HepG2 (cell line): ENCODE measurements around the gene NAE1. TPM values are rescaled to one million over a fixed set of nuclear protein-coding genes. Genes with fewer than 3 reads are reported as not detected.

Source experiments
- ATAC-seq: fragments of 200-7000 bp; cut with Tn5 transposase; 3 replicates; pipeline ENCODE4 v1.9.1; 2020; ENCODE audit warnings: mild to moderate bottlenecking, moderate library complexity
- BruUV-seq: library from RNA; stranded (reverse); fragments of 400-500 nt; replicated peaks from 2 replicates; lab custom pipeline; 2021; lab: Mats Ljungman, UMichigan
- CTCF ChIA-PET: fragments of 300-600 bp; formaldehyde crosslinking; extraction: SDS; loops from one replicate; lab custom pipeline; 2021; ENCODE audit warnings: low total read pairs, inconsistent platforms, low intra/inter-chr PET ratio; lab: Yijun Ruan, JAX
- POLR2A ChIA-PET: fragments of 350-600 bp; sonication (Branson Sonifier 250); formaldehyde crosslinking; loops from one replicate; lab custom pipeline; 2020; ENCODE audit warnings: antibody characterized with exemption, inconsistent platforms; lab: Yijun Ruan, JAX
- DNase-seq: peaks from one replicate; pipeline ENCODE4 v3.0.0-alpha.2; 2015; ENCODE audit warnings: low spot score
- FAIRE-seq: peaks from 3 replicates; lab custom pipeline; 2011; peaks lifted over from hg19 to GRCh38; lab: Jason Lieb, UNC
- H2AFZ ChIP-seq: one replicate; pipeline ENCODE4 v1.6.1; 2011; ENCODE audit warnings: low read length, inconsistent platforms
- H3K27ac ChIP-seq: fragments of 300-600 bp; 3 replicates; pipeline ENCODE4 v1.8.0; 2011; ENCODE audit warnings: mixed run types, mild to moderate bottlenecking, mixed read lengths, low read length, inconsistent platforms; ENCODE audit not compliant: insufficient read depth; ENCODE audit errors: extremely low read length
- H3K27me3 ChIP-seq, 2 experiments: fragments of 200-600 bp in 1 of 2; 2 replicates in 1 of 2; 3 replicates in 1 of 2; pipeline versions ENCODE4 v1.6.0 to v1.8.0; 2011; ENCODE audit warnings: low read length in 2 of 2, mild to moderate bottlenecking in 2 of 2, moderate library complexity in 2 of 2, inconsistent platforms in 1 of 2; ENCODE audit not compliant: insufficient read depth in 2 of 2, control insufficient read depth in 1 of 2
- H3K36me3 ChIP-seq, 2 experiments: fragments of 200-600 bp in 1 of 2; replicated peaks in 1 of 2; 2 replicates in 1 of 2; 3 replicates in 1 of 2; pipeline versions ENCODE4 v1.5.1 to v1.8.0; 2011; ENCODE audit warnings: low read length in 2 of 2, inconsistent platforms in 1 of 2; ENCODE audit not compliant: insufficient read depth in 2 of 2, control insufficient read depth in 1 of 2
- H3K4me1 ChIP-seq: 2 replicates; pipeline ENCODE4 v1.5.1; 2012; ENCODE audit warnings: low read length, inconsistent platforms; ENCODE audit not compliant: insufficient read depth
- H3K4me2 ChIP-seq: 2 replicates; pipeline ENCODE4 v1.6.0; 2011; ENCODE audit warnings: low read depth, low read length, inconsistent platforms
- H3K4me3 ChIP-seq, 3 experiments: fragments of 200-600 bp in 1 of 3; sonication (generic), shearing (Covaris generic) in 1 of 3; replicated peaks in 1 of 3; 2 replicates each; pipeline ENCODE4 v1.5.1; 2011 to 2016; ENCODE audit warnings: low read length in 3 of 3, inconsistent platforms in 2 of 3, low read depth in 2 of 3, mild to moderate bottlenecking in 2 of 3, control low read depth in 1 of 3, mixed read lengths in 1 of 3; ENCODE audit not compliant: insufficient read depth in 1 of 3
- H3K79me2 ChIP-seq: one replicate; pipeline ENCODE4 v1.6.1; 2011; ENCODE audit warnings: low read length, inconsistent platforms; ENCODE audit not compliant: insufficient read depth
- H3K9ac ChIP-seq: 2 replicates; pipeline ENCODE4 v1.6.0; 2011; ENCODE audit warnings: mild to moderate bottlenecking, low read depth, low read length, inconsistent platforms; ENCODE audit not compliant: insufficient read depth
- H3K9me3 ChIP-seq: 2 replicates; pipeline ENCODE4 v1.5.1; 2012; ENCODE audit warnings: mild to moderate bottlenecking, low read length
- H4K20me1 ChIP-seq: 2 replicates; pipeline ENCODE4 v1.6.0; 2011; ENCODE audit warnings: inconsistent platforms, mild to moderate bottlenecking, low read length, moderate library complexity; ENCODE audit not compliant: insufficient read depth
- ARNT2 ChIP-seq: sonication (generic); formaldehyde crosslinking; IDR thresholded peaks from 2 replicates; pipeline ENCODE4 v1.8.0; 2022; ENCODE audit warnings: mild to moderate bottlenecking, low read depth, missing genetic modification reagents, moderate library complexity
- KDM5B ChIP-seq: sonication (generic); formaldehyde crosslinking; IDR thresholded peaks from 2 replicates; pipeline ENCODE4 v1.4.0; 2020; ENCODE audit warnings: missing genetic modification reagents, mild to moderate bottlenecking, borderline replicate concordance
- MED1 ChIP-seq: sonication (generic); formaldehyde crosslinking; IDR thresholded peaks from 2 replicates; pipeline ENCODE4 v1.4.0; 2020; ENCODE audit warnings: missing genetic modification reagents
- MEIS1 ChIP-seq: sonication (generic); formaldehyde crosslinking; IDR thresholded peaks from 2 replicates; pipeline ENCODE4 v1.9.0; 2021; ENCODE audit warnings: mild to moderate bottlenecking, missing genetic modification reagents, moderate library complexity, borderline replicate concordance
- MXD4 ChIP-seq: IDR thresholded peaks from 2 replicates; pipeline ENCODE4 v1.6.1; 2016; ENCODE audit warnings: mild to moderate bottlenecking, missing biosample characterization, missing genetic modification reagents
- NFYC ChIP-seq: IDR thresholded peaks from 2 replicates; pipeline ENCODE4 v1.6.1; 2016; ENCODE audit warnings: missing genetic modification reagents, missing compliant biosample characterization
- NONO ChIP-seq, 2 experiments: fragments of 450-650 bp in 1 of 2; sonication (generic) in 1 of 2; formaldehyde crosslinking in 1 of 2; IDR thresholded peaks in 1 of 2; conservative IDR thresholded peaks in 1 of 2; 2 replicates each; pipeline versions ENCODE4 v1.6.1 to v1.8.0; 2017 to 2022; ENCODE audit warnings: mild to moderate bottlenecking in 1 of 2, missing genetic modification reagents in 1 of 2, moderate library complexity in 1 of 2
- RFX1 ChIP-seq: fragments of 450-650 bp; IDR thresholded peaks from 2 replicates; pipeline ENCODE4 v1.6.1; 2017
- SIX1 ChIP-seq: sonication (generic); formaldehyde crosslinking; IDR thresholded peaks from 2 replicates; pipeline ENCODE4 v1.4.0; 2020; ENCODE audit warnings: missing genetic modification reagents, borderline replicate concordance
- ZKSCAN5 ChIP-seq: sonication (generic); formaldehyde crosslinking; IDR thresholded peaks from 2 replicates; pipeline ENCODE4 v1.5.1; 2020; ENCODE audit warnings: mild to moderate bottlenecking, missing genetic modification reagents
- ZNF549 ChIP-seq: sonication (generic); formaldehyde crosslinking; IDR thresholded peaks from 2 replicates; pipeline ENCODE4 v1.5.0; 2020; ENCODE audit warnings: missing genetic modification reagents
- ZZZ3 ChIP-seq: sonication (generic); formaldehyde crosslinking; IDR thresholded peaks from 2 replicates; pipeline ENCODE4 v1.4.0; 2020; ENCODE audit warnings: missing genetic modification reagents, mild to moderate bottlenecking, borderline replicate concordance
- WGBS: methylation state at CpG from one replicate; pipeline ENCODE4 v1.1.6; 2017; ENCODE audit warnings: low lambda C conversion rate; 5-methylcytosine and 5-hydroxymethylcytosine counted together
- in situ Hi-C: cut with HindIII; loops from 2 replicates; pipeline ENCODE4 v1.10.0; 2017; ENCODE audit warnings: low pct_unique_long_range_greater_than_20kb; ENCODE audit not compliant: extremely low pct_ligation_motif_present
- intact Hi-C: fragments of 100-400 bp; cut with micrococcal nuclease; formaldehyde crosslinking; loops from one replicate; pipeline ENCODE4 v1.10.0; 2022; ENCODE audit not compliant: unreplicated experiment
- polyA plus RNA-seq, 8 experiments: library from polyadenylated mRNA; depleted of rRNA in 3 of 8; stranded (reverse) in 7 of 8; unstranded in 1 of 8; fragments of >200 nt; fragmentation: Illumina TruSeq in 4 of 8; extraction: Trizol in 4 of 8; gene quantifications; 2 replicates each; pipeline versions ENCODE4 v1.2.1 to v1.2.3, GENCODE V29; 2011 to 2016; ENCODE audit warnings: low read depth in 4 of 8, missing spikeins in 1 of 8, mixed read lengths in 1 of 8; ENCODE audit not compliant: insufficient read depth in 1 of 8
- total RNA-seq, 5 experiments: library from RNA; depleted of rRNA; stranded (reverse); fragments of >200 nt; fragmentation: Illumina TruSeq; extraction: Trizol; gene quantifications; 2 replicates each; pipeline ENCODE4 v1.2.3, GENCODE V29; 2016; ENCODE audit warnings: low read depth in 1 of 5
- TF ChIP-seq, protein P1 (sequence below): sonication (generic); formaldehyde crosslinking; IDR thresholded peaks from 2 replicates; pipeline ENCODE4 v1.4.0; 2020; ENCODE audit warnings: mild to moderate bottlenecking, missing genetic modification reagents
- TF ChIP-seq, protein P2 (sequence below): sonication (generic); formaldehyde crosslinking; IDR thresholded peaks from 2 replicates; pipeline ENCODE4 v1.8.0; 2022; ENCODE audit warnings: missing genetic modification reagents, mild to moderate bottlenecking, inconsistent platforms, borderline replicate concordance
- TF ChIP-seq, protein P3 (sequence below): sonication (generic); formaldehyde crosslinking; IDR thresholded peaks from 2 replicates; pipeline ENCODE4 v1.5.1; 2020; ENCODE audit warnings: mild to moderate bottlenecking, missing genetic modification reagents, moderate library complexity

The NAE1 gene
- total and polyA plus RNA-seq, 2 of the 13 experiments (the other 11 are each of a cell fraction or from before 2014, with no cell fraction given), result 95.7 to 206 TPM

DNA sequence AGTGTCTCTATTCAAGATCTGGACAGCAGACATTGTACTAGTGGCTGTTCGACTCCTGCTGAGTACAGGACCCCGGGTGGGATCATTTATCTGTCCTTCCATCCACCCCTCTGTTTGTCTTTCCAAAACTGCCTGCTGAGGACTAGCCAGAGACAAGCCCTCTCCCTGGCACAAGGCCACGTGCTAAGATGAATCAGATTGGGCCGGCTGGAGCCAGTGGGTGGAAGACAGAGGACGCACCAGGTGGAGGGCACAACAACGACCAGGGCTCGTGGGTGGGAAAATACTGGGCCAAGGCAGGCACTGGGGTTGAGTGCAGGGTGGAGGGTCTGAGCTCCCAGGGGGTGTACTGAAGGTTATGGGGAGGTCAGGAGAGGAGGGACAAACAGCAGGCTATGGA lies 12.0 kb upstream of the NAE1 start:
- CTCF ChIA-PET, result no interaction called here
- Histone ChIP-seq H4K20me1 (no peaks in the 10 kb centered on the region), H3K79me2 (no peaks in the 10 kb centered on the region), H3K9me3 (no peaks in the 10 kb centered on the region), H3K4me2 (no peak overlapping the region), H2AFZ (no peak overlapping the region), H3K27me3 (peaks cover 7 to 63% of the 10 kb centered on the region in 2 experiments; a peak in 4 of 5 replicates), H3K36me3 (no peaks in the 10 kb centered on the region), H3K27ac (no peak overlapping the region), H3K9ac (no peak overlapping the region), H3K4me3 (no peak overlapping the region), H3K4me1 (peaks cover 15% of the 10 kb centered on the region; the same call in 1 of the 2 replicates)
- peak; percentile 14; the same call in 2 of the 3 replicates for ATAC-seq
- in situ Hi-C loops (no loop called here), intact Hi-C loops (loop anchor here (10.0 kb wide), 1 partner anchor 88 kb away; the partner anchor contains the start of gene DYNC1LI2)
- no peak for DNase-seq
- POLR2A ChIA-PET, result no interaction called here
- BruUV-seq, result no TSS peak
- 8% methylated on average over 7 of the region's 7 CpGs for WGBS
- TF ChIP-seq ARNT2 (CRISPR knock-in tag) (no peak), ZZZ3 (CRISPR knock-in tag) (no peak), ZNF549 (CRISPR knock-in tag) (no peak), NFYC (CRISPR knock-in tag) (no peak), RFX1 (no peak), MED1 (no peak), NONO (IDR thresholded peaks at IDR 0.05) (no peak), NONO (CRISPR knock-in tag; conservative IDR thresholded peaks at IDR 0.05) (no peak), SIX1 (CRISPR knock-in tag) (no peak), ZKSCAN5 (CRISPR knock-in tag) (no peak), MXD4 (no peak), MEIS1 (CRISPR knock-in tag) (no peak), KDM5B (CRISPR knock-in tag) (no peak)
- TF ChIP-seq, protein P1, sequence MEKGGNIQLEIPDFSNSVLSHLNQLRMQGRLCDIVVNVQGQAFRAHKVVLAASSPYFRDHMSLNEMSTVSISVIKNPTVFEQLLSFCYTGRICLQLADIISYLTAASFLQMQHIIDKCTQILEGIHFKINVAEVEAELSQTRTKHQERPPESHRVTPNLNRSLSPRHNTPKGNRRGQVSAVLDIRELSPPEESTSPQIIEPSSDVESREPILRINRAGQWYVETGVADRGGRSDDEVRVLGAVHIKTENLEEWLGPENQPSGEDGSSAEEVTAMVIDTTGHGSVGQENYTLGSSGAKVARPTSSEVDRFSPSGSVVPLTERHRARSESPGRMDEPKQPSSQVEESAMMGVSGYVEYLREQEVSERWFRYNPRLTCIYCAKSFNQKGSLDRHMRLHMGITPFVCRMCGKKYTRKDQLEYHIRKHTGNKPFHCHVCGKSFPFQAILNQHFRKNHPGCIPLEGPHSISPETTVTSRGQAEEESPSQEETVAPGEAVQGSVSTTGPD (CRISPR knock-in tag), result no peak
- TF ChIP-seq, protein P2, sequence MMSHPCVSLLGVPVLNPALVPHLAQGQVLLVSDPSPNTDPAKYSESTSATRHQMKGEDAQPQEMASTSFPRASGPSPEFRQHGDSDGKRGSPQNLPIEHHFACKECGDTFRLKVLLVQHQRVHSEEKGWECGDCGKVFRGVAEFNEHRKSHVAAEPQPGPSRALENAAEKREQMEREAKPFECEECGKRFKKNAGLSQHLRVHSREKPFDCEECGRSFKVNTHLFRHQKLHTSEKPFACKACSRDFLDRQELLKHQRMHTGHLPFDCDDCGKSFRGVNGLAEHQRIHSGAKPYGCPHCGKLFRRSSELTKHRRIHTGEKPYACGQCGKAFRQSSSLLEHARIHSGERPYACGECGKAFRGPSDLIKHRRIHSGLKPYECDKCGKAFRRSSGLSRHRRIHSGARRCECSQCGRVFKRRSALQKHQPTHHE (CRISPR knock-in tag), result no peak
- TF ChIP-seq, protein P3, sequence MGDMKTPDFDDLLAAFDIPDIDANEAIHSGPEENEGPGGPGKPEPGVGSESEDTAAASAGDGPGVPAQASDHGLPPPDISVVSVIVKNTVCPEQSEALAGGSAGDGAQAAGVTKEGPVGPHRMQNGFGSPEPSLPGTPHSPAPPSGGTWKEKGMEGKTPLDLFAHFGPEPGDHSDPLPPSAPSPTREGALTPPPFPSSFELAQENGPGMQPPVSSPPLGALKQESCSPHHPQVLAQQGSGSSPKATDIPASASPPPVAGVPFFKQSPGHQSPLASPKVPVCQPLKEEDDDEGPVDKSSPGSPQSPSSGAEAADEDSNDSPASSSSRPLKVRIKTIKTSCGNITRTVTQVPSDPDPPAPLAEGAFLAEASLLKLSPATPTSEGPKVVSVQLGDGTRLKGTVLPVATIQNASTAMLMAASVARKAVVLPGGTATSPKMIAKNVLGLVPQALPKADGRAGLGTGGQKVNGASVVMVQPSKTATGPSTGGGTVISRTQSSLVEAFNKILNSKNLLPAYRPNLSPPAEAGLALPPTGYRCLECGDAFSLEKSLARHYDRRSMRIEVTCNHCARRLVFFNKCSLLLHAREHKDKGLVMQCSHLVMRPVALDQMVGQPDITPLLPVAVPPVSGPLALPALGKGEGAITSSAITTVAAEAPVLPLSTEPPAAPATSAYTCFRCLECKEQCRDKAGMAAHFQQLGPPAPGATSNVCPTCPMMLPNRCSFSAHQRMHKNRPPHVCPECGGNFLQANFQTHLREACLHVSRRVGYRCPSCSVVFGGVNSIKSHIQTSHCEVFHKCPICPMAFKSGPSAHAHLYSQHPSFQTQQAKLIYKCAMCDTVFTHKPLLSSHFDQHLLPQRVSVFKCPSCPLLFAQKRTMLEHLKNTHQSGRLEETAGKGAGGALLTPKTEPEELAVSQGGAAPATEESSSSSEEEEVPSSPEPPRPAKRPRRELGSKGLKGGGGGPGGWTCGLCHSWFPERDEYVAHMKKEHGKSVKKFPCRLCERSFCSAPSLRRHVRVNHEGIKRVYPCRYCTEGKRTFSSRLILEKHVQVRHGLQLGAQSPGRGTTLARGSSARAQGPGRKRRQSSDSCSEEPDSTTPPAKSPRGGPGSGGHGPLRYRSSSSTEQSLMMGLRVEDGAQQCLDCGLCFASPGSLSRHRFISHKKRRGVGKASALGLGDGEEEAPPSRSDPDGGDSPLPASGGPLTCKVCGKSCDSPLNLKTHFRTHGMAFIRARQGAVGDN (CRISPR knock-in tag), result no peak
- no peak for FAIRE-seq
